Endothelial cell (in vitro differentiated cells): ENCODE results near the gene NISCH. TPM values are rescaled to one million over a fixed set of nuclear protein-coding genes. Genes with fewer than 3 reads are reported as not detected.
A peak's percentile ranks its signal among the peaks of the same experiment; 100 is the strongest.

ENCODE experiments used
- DNase-seq: peaks from one replicate; pipeline ENCODE4 v3.0.0; 2021; ENCODE audit warnings: low spot score
- H3K27ac Mint-ChIP-seq: one replicate; pipeline ENCODE4 v1.8.0; 2021; ENCODE audit warnings: mixed read lengths, inconsistent platforms; ENCODE audit not compliant: unreplicated experiment
- H3K27me3 Mint-ChIP-seq: one replicate; pipeline ENCODE4 v1.8.0; 2021; ENCODE audit warnings: mild to moderate bottlenecking, moderate library complexity, mixed read lengths, inconsistent platforms; ENCODE audit not compliant: unreplicated experiment
- H3K36me3 Mint-ChIP-seq: one replicate; pipeline ENCODE4 v1.8.0; 2021; ENCODE audit warnings: mild to moderate bottlenecking, low read depth, mixed read lengths, inconsistent platforms; ENCODE audit not compliant: unreplicated experiment
- H3K4me1 Mint-ChIP-seq: one replicate; pipeline ENCODE4 v1.8.0; 2021; ENCODE audit warnings: mild to moderate bottlenecking, mixed read lengths, inconsistent platforms; ENCODE audit not compliant: unreplicated experiment
- H3K4me3 Mint-ChIP-seq: one replicate; pipeline ENCODE4 v1.8.0; 2021; ENCODE audit warnings: mild to moderate bottlenecking, mixed read lengths, inconsistent platforms; ENCODE audit not compliant: unreplicated experiment
- H3K9me3 Mint-ChIP-seq: one replicate; pipeline ENCODE4 v1.8.0; 2021; ENCODE audit warnings: mixed read lengths, inconsistent platforms; ENCODE audit not compliant: unreplicated experiment
- CTCF ChIP-seq: fragments of 200-600 bp; sonication (generic); IDR thresholded peaks from one replicate; pipeline ENCODE4 v1.5.0; 2021; ENCODE audit warnings: antibody characterized with exemption; ENCODE audit not compliant: unreplicated experiment
- total RNA-seq: library from RNA; stranded (reverse); fragmentation: NEBNext Ultra II Directional; extraction: Animal tissue kit (Norgen Biotek cat#: 25700); gene quantifications from one replicate; pipeline ENCODE4 v1.2.1, GENCODE V29; 2021; ENCODE audit not compliant: unreplicated experiment

NISCH gene
- total RNA-seq, 1 donor from 2014 or later = 261 TPM

GRCh38 chr3:52533623-52534280 lies 78.3 kb downstream of the NISCH start, which contains the start of gene NT5DC2:
NT5DC2 (minus strand) TSS chr3:52533857; CDS start chr3:52533737, 120 bp downstream.
- Mint-ChIP-seq H3K27me3 (peaks cover 31% of the 10 kb centered on the region), H3K4me3 (peak within 1 kb of the TSS; percentile 89), H3K36me3 (peaks cover 16% of the 10 kb centered on the region), H3K9me3 (no peaks in the 10 kb centered on the region), H3K27ac (peak within 1 kb of the TSS; percentile 63), H3K4me1 (peaks cover 25% of the 10 kb centered on the region)
- peak; percentile 76 for DNase-seq
- TF ChIP-seq CTCF = no peak

GRCh38 chr3:52534281-52535183 lies 79.1 kb downstream of the NISCH start:
- Mint-ChIP-seq H3K4me1 (peaks cover 32% of the 10 kb centered on the region), H3K36me3 (peaks cover 20% of the 10 kb centered on the region), H3K27me3 (peaks cover 33% of the 10 kb centered on the region), H3K9me3 (no peaks in the 10 kb centered on the region), H3K27ac (peak overlapping the region; percentile 67), H3K4me3 (peak overlapping the region; percentile 88)
- peak; percentile 14 for DNase-seq
- TF ChIP-seq CTCF = no peak

GRCh38 chr3:52535411-52536111 lies 80.2 kb downstream of the NISCH start:
- H3K27me3 Mint-ChIP-seq = peaks cover 30% of the 10 kb centered on the region
- no peak for TF ChIP-seq CTCF
- H3K4me1 Mint-ChIP-seq = peaks cover 29% of the 10 kb centered on the region
- peak; percentile 4 for DNase-seq
- H3K27ac Mint-ChIP-seq = peak overlapping the region; percentile 67
- no peaks in the 10 kb centered on the region for H3K9me3 Mint-ChIP-seq
- H3K4me3 Mint-ChIP-seq = peak overlapping the region; percentile 88
- peaks cover 21% of the 10 kb centered on the region for H3K36me3 Mint-ChIP-seq

GRCh38 chr3:52536112-52536368 lies 80.6 kb downstream of the NISCH start:
- Mint-ChIP-seq H3K27ac (peak overlapping the region; percentile 61), H3K4me3 (peak overlapping the region; percentile 86), H3K27me3 (peaks cover 30% of the 10 kb centered on the region), H3K4me1 (peaks cover 29% of the 10 kb centered on the region), H3K36me3 (peaks cover 26% of the 10 kb centered on the region), H3K9me3 (no peaks in the 10 kb centered on the region)
- no peak for DNase-seq
- no peak for TF ChIP-seq CTCF
